Activated CD4-positive, CD25-positive, alpha-beta regulatory T cell treated with anti-CD3 and anti-CD28 coated beads, Interleukin-2, amount 50 U/mL, for 72 hours (primary cell): ENCODE data around the gene DLGAP1.
"Not testable (repeated sequence)": the region's sequence is repeated elsewhere in the genome, so short reads cannot be mapped to it uniquely, and the experiment has no call there.

ENCODE experiments used
- DNase-seq: peaks from one replicate; pipeline ENCODE4 v3.0.0; 2021

The DLGAP1 gene

DNA sequence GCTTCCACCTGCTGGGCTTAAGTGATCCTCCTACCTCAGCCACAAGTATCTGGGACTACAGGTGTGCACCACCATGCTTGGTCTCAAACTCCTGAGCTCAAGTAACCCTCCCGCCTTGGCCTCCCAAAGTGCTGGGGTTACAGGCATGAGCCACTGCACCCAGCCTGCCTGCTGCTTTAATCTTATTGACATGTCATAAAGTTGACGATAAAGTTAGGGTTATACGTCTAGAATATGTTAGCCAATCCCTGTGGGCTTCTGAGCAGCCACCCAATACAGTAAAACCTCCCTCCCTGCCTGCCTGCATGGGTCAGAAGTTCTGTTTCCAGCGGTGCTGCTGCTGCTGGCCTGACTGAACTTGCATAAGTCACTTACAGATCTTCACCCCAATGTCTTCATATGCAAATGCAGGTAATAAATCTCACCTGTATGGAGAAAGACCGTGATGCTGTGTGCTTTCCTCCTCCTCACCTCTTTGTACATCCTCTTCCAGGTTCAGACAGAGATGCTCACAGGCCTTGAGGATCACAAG is 975.1 kb downstream of the DLGAP1 start:
- DNase-seq: no peak

- DNase-seq: no peak
Measured at GRCh38 chr18:3478262-3478978, 976.7 kb downstream of the DLGAP1 start.

GRCh38 chr18:3472681-3473544 is 982.2 kb downstream of the DLGAP1 start:
- no peak for DNase-seq

- not testable (repeated sequence) for DNase-seq
Measured at GRCh38 chr18:3472121-3472520, 983.0 kb downstream of the DLGAP1 start.

GRCh38 chr18:3471141-3471648 is 983.9 kb downstream of the DLGAP1 start:
- DNase-seq: no peak

DNA sequence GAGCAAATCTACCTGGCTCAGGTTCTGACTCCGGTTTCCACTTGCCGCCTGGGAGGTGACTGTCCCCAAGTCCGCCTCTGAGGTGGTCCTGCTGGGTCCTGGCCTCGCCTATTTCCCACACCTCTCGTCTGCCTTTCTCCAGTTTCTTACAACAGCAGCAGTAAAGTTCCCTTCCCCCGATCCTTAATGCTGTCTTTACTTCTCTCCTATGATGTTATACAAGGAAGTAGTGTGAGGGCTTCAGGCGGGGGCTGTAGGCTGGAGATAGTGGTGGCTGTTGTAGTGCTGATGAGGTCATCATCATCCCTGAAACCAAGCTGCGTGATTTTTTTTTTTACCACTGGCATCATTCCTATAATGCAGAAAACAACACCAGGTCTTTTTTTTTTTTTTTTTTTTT is 986.3 kb downstream of the DLGAP1 start:
- no peak for DNase-seq

DNA sequence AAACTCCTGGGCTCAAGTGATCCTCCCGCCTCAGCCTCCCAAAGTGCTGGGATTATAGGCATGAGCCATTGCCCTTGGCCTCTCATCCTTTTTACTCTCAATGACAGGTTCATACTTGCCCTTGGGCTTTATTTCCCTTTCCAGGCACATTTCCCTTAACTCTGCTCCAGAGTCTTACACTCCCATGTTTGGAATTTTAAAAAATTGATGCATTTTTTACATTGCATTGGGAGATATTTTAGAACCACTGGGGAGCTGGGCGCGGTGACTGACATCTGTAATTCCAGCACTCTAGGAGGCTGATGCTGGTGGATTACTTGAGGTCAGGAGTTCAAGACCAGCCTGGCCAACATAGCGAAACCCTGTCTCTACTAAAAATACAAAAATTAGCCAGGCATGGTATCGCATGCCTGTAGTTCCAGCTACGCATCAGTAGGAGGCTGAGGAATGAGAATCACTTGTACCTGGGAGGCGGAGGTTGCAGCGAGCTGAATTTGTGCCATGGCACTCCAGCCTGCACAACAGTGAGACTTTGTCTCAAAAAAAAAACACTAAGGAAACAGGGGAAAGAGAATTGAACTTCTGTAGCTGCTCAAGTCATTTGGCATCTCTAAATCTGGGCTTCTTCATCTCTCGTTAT is 986.9 kb downstream of the DLGAP1 start:
- no peak for DNase-seq

DNA sequence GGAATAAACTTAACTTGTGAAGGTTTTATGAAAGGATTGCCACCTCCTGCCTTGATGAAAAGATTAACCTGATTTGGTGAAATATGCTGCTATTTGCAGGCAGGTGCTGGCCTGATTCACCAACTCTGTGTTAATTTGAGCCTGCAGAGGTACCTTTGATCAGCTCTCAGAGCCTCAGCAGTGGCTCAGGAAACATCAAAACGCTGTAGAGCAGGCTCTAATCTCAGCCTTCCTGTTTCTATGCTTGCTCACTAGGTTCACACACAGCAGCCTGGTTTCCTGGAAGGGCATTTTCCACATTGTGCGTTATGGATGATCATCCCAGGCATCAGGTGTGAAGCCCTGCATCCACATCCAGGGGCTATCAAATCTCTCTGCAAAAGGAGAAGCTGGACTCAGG is 988.2 kb downstream of the DLGAP1 start:
- no peak for DNase-seq

DNA sequence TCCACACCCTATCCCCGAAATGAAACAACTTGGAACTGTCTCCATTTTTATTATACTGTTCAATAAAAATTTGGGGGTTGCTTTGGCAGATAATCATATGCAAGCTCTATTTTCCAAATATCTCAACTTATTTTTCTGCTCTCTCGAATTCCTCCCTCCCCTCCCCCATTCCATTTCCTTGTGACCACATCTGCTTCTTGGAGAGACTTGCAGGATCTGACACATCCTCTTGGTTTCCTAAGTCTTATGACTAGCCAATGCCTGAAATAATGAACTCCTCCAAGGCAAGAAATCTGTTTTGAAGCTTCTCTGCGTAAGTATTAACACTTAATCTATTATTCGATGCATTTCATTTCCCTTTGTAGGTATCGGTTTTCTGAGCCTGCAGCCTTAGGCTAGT is 989.1 kb downstream of the DLGAP1 start:
- DNase-seq: no peak

- no peak for DNase-seq
Measured at GRCh38 chr18:3463051-3463450, 992.1 kb downstream of the DLGAP1 start.

DNA sequence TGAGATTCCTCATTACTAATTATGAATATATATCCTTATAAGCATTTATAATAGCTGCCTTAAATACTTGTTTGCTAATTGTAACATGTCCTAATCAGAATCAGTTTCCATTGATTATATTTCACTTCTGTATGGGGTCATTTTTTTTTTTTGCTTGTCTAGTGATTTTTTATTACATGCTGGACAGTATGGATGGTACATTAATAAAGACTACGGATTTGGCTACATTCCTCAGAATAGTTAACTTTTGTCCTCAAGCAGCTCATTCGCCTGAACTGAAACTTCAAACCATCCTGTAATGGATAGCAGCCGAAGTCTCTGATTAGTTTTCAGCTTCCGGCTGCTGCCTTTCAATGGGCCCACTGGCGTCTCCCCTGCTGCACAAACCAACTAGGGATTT is 993.4 kb downstream of the DLGAP1 start:
- no peak for DNase-seq

DNA sequence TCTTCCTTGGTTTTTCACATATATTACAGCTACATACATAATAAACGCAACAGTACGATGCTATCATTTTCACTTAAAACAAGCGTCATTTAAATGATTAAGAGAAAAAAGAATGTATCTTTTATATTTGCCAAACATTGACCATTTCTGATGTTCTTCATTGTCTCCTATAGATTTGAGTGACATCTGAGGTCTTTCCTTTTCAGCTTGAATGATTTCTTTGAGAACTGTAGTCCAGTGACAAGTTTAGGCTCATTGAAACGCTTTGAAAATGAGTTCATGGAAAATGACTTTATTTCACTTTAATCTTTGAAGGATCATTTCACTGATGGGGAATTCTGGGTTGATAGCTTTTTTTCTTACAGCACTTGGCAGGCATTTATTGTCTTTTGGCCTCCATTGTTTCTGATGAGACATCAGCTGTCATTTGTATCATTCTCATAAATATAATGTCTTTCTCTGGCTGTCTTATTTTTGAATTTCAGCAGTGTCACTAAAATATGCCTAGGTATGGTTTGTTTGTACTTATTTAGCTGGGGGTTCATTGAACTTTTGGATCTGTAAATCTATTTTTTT is 994.2 kb downstream of the DLGAP1 start:
- no peak for DNase-seq

DNA sequence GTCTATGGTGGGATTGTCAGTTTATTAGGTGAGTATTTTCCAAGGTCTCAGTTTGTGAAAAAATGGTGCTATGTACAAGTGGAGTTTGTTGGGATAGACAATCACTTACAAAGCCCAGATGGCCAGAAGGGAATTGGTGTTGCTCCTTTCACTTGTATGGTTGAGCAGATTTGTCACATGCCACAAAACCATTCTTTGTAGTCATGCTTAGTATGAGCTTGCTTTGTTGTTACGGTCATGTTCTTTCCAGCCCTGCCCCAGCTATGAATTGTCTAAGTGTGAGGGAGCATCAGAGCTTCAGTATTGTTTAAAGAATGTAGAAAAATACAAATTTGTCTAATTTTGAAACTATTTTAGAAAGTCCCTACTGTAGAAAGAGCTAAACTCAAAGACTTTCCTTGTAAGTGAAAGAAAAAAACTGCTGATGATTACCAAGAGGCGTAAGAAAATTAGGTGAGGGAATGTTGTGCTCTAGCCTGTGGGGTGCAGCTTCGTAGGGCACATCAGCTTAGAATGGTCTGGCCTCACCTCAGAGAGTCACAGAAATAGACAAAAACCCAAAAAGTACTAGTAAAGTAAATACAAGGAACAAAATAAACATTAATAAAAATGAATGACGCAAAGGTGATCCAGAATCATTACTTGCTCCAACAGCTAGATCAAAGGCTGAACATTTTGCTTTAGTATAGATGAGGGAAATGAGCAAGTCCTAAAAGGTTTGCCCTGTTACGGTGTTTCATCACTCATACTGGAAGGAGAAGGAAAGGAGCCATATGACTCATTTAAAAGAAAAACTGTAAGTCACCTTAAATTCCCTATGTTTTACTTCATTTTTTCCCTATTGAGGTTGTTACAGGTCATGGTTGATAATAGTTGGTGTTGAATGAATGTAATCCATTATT is 995.9 kb downstream of the DLGAP1 start:
- DNase-seq: no peak

- DNase-seq: no peak
Measured at GRCh38 chr18:3458378-3458777, 996.7 kb downstream of the DLGAP1 start.

- no peak for DNase-seq
Measured at GRCh38 chr18:3457261-3457724, 997.8 kb downstream of the DLGAP1 start.

GRCh38 chr18:3456686-3457069 is 998.4 kb downstream of the DLGAP1 start:
- no peak for DNase-seq

- no peak for DNase-seq
Measured at GRCh38 chr18:3455907-3456685, 999.0 kb downstream of the DLGAP1 start.

GRCh38 chr18:3455090-3455635 is 999.9 kb downstream of the DLGAP1 start:
- no peak for DNase-seq

GRCh38 chr18:3454365-3455089 is 1000.6 kb downstream of the DLGAP1 start:
- DNase-seq: no peak
